GM18498 (cell line): Measurements from ENCODE around the gene TBX20.
"Not testable (repeated sequence)": the region's sequence is repeated elsewhere in the genome, so short reads cannot be mapped to it uniquely, and the experiment has no call there.

Experiments
- ATAC-seq: cut with Tn5 transposase; IDR thresholded peaks from one replicate; pipeline ENCODE4 v1.9.1; 2021; ENCODE audit warnings: mild to moderate bottlenecking, moderate library complexity; ENCODE audit not compliant: unreplicated experiment

Gene TBX20

GRCh38 chr7:35172131-35172530 is 81.8 kb downstream of the TBX20 start:
- ATAC-seq: not testable (repeated sequence)

GRCh38 chr7:35167658-35168057 is 86.2 kb downstream of the TBX20 start:
- not testable (repeated sequence) for ATAC-seq

GRCh38 chr7:35167158-35167557 is 86.7 kb downstream of the TBX20 start:
- ATAC-seq: not testable (repeated sequence)

- ATAC-seq: not testable (repeated sequence)
Measured at GRCh38 chr7:35161059-35161740, 92.7 kb downstream of the TBX20 start.
